Neural cell (in vitro differentiated cells): ENCODE data around the gene ROPN1. TPM values are rescaled to one million over a fixed set of nuclear protein-coding genes. Genes with fewer than 3 reads are reported as not detected.
"Not testable (repeated sequence)": the region's sequence is repeated elsewhere in the genome, so short reads cannot be mapped to it uniquely, and the experiment has no call there.

Experiments used
- H2AFZ ChIP-seq: fragments of 200-600, 300-800 bp; sonication (generic), shearing (Covaris generic); 2 replicates; pipeline ENCODE4 v1.6.0; 2014; ENCODE audit warnings: low read depth, mild to moderate bottlenecking, antibody characterized with exemption, low read length, moderate library complexity
- H3F3A ChIP-seq: fragments of 200-600 bp; shearing (Covaris generic); 2 replicates; pipeline ENCODE4 v1.6.1; 2016; ENCODE audit warnings: mild to moderate bottlenecking, moderate library complexity, mixed read lengths, antibody characterized with exemption, low read length; ENCODE audit not compliant: insufficient read depth, poor library complexity, severe bottlenecking
- H3K27ac ChIP-seq: fragments of 200-600, 300-800 bp; sonication (generic), shearing (Covaris generic); 2 replicates; pipeline ENCODE4 v1.5.1; 2014; ENCODE audit warnings: mild to moderate bottlenecking, low read length, moderate library complexity
- H3K27me3 ChIP-seq: fragments of 300-800, 200-600 bp; sonication (generic), shearing (Covaris generic); 2 replicates; pipeline ENCODE4 v1.6.0; 2014; ENCODE audit warnings: mild to moderate bottlenecking, low read depth, low read length, moderate library complexity; ENCODE audit not compliant: insufficient read depth
- H3K36me3 ChIP-seq: fragments of 300-800, 200-600 bp; sonication (generic), shearing (Covaris generic); 2 replicates; pipeline ENCODE4 v1.5.1; 2014; ENCODE audit warnings: mild to moderate bottlenecking, antibody characterized with exemption, low read length, moderate library complexity; ENCODE audit not compliant: insufficient read depth
- H3K4me2 ChIP-seq: fragments of 300-800, 200-600 bp; sonication (generic), shearing (Covaris generic); 2 replicates; pipeline ENCODE4 v1.6.0; 2014; ENCODE audit warnings: mild to moderate bottlenecking, low read length
- H3K4me3 ChIP-seq: fragments of 300-800, 200-600 bp; sonication (generic), shearing (Covaris generic); 2 replicates; pipeline ENCODE4 v1.5.1; 2014; ENCODE audit warnings: mild to moderate bottlenecking, low read length, moderate library complexity
- H3K79me2 ChIP-seq: fragments of 200-600 bp; shearing (Covaris generic); replicated peaks from 2 replicates; pipeline ENCODE4 v1.6.0; 2014; ENCODE audit warnings: mild to moderate bottlenecking, low read length, moderate library complexity; ENCODE audit not compliant: insufficient read depth
- H3K9ac ChIP-seq: fragments of 300-800, 200-600 bp; sonication (generic), shearing (Covaris generic); 2 replicates; pipeline ENCODE4 v1.6.1; 2016; ENCODE audit warnings: mild to moderate bottlenecking, low read length, mixed read lengths
- H3K9me2 ChIP-seq: fragments of 200-600 bp; shearing (Covaris generic); 2 replicates; pipeline ENCODE4 v1.6.1; 2016; ENCODE audit warnings: mild to moderate bottlenecking, low read length, mixed read lengths; ENCODE audit not compliant: insufficient read depth
- H3K9me3 ChIP-seq: fragments of 200-600, 300-800 bp; sonication (generic), shearing (Covaris generic); 2 replicates; pipeline ENCODE4 v1.6.1; 2016; ENCODE audit warnings: mild to moderate bottlenecking, mixed run types, low read length, moderate library complexity, mixed read lengths
- H4K20me1 ChIP-seq: fragments of 200-600 bp; shearing (Covaris generic); 2 replicates; pipeline ENCODE4 v1.6.1; 2016; ENCODE audit warnings: mild to moderate bottlenecking, mixed run types; ENCODE audit not compliant: insufficient read depth
- EP300 ChIP-seq: fragments of 450-650 bp; conservative IDR thresholded peaks from 2 replicates; pipeline ENCODE4 v1.6.1; 2014; ENCODE audit warnings: antibody characterized with exemption, mild to moderate bottlenecking, moderate library complexity; ENCODE audit not compliant: poor library complexity, severe bottlenecking
- EZH2 ChIP-seq: fragments of 200-600, 300-800 bp; shearing (Covaris generic), sonication (generic); IDR thresholded peaks from 2 replicates; pipeline ENCODE4 v1.6.1; 2014; ENCODE audit warnings: antibody characterized with exemption, low read length, borderline replicate concordance, mild to moderate bottlenecking; ENCODE audit not compliant: insufficient read depth, poor library complexity, severe bottlenecking
- MXI1 ChIP-seq: fragments of 450-650 bp; conservative IDR thresholded peaks from 2 replicates; pipeline ENCODE4 v1.6.1; 2014; ENCODE audit warnings: antibody characterized with exemption, mild to moderate bottlenecking; ENCODE audit not compliant: poor library complexity, severe bottlenecking
- POLR2AphosphoS5 ChIP-seq: IDR thresholded peaks from 2 replicates; pipeline ENCODE4 v1.6.1; 2012
- RAD21 ChIP-seq: fragments of 450-650 bp; conservative IDR thresholded peaks from 2 replicates; pipeline ENCODE4 v1.6.1; 2014; ENCODE audit warnings: antibody characterized with exemption, mild to moderate bottlenecking, moderate library complexity
- SMC3 ChIP-seq: fragments of 450-650 bp; conservative IDR thresholded peaks from 2 replicates; pipeline ENCODE4 v1.6.1; 2014; ENCODE audit warnings: antibody characterized with exemption, mild to moderate bottlenecking, moderate library complexity; ENCODE audit not compliant: poor library complexity
- TAF1 ChIP-seq: IDR thresholded peaks from 2 replicates; pipeline ENCODE4 v1.6.1; 2012; ENCODE audit warnings: low read depth
- polyA plus RNA-seq: library from polyadenylated mRNA; depleted of rRNA; stranded (reverse); fragments of >200 nt; gene quantifications from 2 replicates; pipeline ENCODE4 v1.2.3, GENCODE V29; 2014
- TF ChIP-seq, protein P1 (sequence below): fragments of 450-650 bp; IDR thresholded peaks from 2 replicates; pipeline ENCODE4 v1.5.1; 2014; ENCODE audit warnings: antibody characterized with exemption, mild to moderate bottlenecking, moderate library complexity; ENCODE audit not compliant: poor library complexity, severe bottlenecking
- TF ChIP-seq, protein P2 (sequence below): IDR thresholded peaks from 2 replicates; pipeline ENCODE4 v1.6.1; 2012; ENCODE audit warnings: borderline replicate concordance

Gene ROPN1
- polyA plus RNA-seq, 1 donor from 2014 or later, result not detected

DNA sequence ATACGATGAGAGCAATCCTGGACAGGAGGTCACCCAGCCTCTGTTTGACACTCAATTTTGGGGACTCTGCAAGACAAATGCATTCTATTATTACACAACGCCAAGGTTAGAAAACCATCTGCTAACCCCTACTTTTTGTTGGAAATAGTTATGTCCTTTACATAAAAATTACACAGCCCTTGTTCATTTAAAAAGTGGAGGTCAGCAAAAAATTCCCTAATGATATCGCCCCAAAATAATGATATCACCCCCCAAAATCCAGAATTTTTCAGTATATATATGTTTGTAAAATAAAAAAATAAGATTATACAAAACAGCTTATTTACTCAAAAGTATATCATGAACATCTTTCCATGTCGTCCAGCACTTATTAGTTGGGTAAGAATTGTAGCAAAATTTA lies 11.4 kb downstream of the ROPN1 start:
- H3K9ac ChIP-seq, result no peak overlapping the region
- H4K20me1 ChIP-seq, result no peaks in the 10 kb centered on the region
- no peaks in the 10 kb centered on the region for H3F3A ChIP-seq
- no peaks in the 10 kb centered on the region for H3K79me2 ChIP-seq
- no peak overlapping the region for H3K4me2 ChIP-seq
- H2AFZ ChIP-seq, result no peak overlapping the region
- no peaks in the 10 kb centered on the region for H3K9me3 ChIP-seq
- TF ChIP-seq MXI1 (no peak), POLR2AphosphoS5 (no peak), EP300 (no peak), SMC3 (no peak), RAD21 (no peak), EZH2 (no peak), TAF1 (no peak)
- TF ChIP-seq, protein P1, sequence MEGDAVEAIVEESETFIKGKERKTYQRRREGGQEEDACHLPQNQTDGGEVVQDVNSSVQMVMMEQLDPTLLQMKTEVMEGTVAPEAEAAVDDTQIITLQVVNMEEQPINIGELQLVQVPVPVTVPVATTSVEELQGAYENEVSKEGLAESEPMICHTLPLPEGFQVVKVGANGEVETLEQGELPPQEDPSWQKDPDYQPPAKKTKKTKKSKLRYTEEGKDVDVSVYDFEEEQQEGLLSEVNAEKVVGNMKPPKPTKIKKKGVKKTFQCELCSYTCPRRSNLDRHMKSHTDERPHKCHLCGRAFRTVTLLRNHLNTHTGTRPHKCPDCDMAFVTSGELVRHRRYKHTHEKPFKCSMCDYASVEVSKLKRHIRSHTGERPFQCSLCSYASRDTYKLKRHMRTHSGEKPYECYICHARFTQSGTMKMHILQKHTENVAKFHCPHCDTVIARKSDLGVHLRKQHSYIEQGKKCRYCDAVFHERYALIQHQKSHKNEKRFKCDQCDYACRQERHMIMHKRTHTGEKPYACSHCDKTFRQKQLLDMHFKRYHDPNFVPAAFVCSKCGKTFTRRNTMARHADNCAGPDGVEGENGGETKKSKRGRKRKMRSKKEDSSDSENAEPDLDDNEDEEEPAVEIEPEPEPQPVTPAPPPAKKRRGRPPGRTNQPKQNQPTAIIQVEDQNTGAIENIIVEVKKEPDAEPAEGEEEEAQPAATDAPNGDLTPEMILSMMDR, result no peak
- TF ChIP-seq, protein P2, sequence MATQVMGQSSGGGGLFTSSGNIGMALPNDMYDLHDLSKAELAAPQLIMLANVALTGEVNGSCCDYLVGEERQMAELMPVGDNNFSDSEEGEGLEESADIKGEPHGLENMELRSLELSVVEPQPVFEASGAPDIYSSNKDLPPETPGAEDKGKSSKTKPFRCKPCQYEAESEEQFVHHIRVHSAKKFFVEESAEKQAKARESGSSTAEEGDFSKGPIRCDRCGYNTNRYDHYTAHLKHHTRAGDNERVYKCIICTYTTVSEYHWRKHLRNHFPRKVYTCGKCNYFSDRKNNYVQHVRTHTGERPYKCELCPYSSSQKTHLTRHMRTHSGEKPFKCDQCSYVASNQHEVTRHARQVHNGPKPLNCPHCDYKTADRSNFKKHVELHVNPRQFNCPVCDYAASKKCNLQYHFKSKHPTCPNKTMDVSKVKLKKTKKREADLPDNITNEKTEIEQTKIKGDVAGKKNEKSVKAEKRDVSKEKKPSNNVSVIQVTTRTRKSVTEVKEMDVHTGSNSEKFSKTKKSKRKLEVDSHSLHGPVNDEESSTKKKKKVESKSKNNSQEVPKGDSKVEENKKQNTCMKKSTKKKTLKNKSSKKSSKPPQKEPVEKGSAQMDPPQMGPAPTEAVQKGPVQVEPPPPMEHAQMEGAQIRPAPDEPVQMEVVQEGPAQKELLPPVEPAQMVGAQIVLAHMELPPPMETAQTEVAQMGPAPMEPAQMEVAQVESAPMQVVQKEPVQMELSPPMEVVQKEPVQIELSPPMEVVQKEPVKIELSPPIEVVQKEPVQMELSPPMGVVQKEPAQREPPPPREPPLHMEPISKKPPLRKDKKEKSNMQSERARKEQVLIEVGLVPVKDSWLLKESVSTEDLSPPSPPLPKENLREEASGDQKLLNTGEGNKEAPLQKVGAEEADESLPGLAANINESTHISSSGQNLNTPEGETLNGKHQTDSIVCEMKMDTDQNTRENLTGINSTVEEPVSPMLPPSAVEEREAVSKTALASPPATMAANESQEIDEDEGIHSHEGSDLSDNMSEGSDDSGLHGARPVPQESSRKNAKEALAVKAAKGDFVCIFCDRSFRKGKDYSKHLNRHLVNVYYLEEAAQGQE, result no peak
- H3K36me3 ChIP-seq, result no peaks in the 10 kb centered on the region
- H3K4me3 ChIP-seq, result no peak overlapping the region
- H3K9me2 ChIP-seq, result no peaks in the 10 kb centered on the region
- H3K27me3 ChIP-seq, result no peaks in the 10 kb centered on the region
- H3K27ac ChIP-seq, result no peak overlapping the region

DNA sequence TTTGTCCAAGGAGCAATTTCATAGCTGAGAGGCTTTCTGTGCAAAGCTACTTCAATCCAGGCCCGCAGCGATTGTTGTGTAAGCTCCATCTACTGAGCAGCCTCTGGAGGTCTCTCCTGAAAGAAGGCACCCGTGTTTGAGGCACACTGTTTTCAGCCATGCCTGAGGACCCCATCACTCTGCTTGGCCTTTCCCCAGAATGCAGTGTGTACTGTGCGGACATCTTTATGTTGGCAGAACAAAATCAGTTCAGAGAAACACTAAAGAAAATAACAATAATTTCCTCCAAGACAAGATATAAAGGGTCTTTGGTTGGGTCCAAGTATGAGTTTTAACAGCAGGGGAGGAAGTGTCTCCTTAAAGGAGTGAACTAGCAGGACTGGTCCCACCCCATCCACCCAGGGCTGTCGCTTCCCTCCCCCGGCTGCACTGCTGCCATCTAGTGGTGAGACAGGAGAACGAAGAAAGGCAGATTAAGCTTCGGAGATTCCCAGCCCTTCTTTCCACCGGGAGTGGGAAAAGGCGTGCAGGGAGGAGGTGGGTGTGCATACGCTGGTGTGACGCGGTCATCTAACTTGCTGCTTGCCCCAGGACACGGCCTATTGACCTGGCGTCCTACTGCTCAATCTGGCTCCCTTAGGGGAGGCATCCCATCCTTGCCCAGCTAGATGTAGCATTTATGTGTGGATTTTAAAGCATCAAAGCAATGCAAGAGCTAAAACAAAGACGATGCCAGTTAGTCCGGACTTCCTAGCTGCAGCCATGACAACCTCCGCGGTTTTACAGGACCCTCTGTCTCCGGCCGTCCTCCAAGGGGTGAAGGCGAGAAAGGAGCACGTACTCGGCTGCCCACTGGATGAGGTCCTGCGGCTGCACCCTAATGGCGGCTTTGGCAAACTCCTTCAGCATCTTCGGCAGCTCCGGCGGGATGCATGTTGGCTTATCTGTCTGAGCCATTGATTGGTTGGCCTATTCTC lies 12.1 kb downstream of the ROPN1 start:
- not testable (repeated sequence) for H3K9me3 ChIP-seq
- peak; percentile 56 for TF ChIP-seq SMC3
- TF ChIP-seq, protein P1, result peak; percentile 68

DNA sequence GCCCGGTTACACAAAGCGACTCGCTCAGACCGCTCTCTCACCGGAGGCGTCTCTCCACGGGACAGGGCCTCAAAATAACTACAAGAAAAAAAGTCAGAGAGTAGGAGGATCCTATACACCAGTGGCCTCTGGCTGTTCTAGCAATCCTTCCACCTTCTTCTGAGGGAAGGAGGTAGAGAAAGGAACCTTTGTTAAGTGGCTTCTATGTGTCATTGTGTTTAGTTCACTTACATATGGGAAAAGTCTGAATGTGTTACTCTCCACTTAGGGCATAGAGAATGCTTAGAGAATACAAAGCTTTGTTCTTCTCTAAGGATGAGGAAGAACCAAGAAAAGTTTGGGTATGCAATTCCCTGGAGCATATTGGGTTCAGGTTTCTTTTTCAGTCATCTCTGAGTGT lies 15.0 kb downstream of the ROPN1 start:
- H3K4me2 ChIP-seq, H3F3A ChIP-seq, H3K9me2 ChIP-seq, H3K4me3 ChIP-seq, H3K27me3 ChIP-seq, H3K27ac ChIP-seq, H3K36me3 ChIP-seq, H3K9ac ChIP-seq, H3K9me3 ChIP-seq, H2AFZ ChIP-seq, H3K79me2 ChIP-seq, H4K20me1 ChIP-seq: not testable (repeated sequence)

More for the DNA sequence above, 12.1 kb downstream of the ROPN1 start:
- H2AFZ ChIP-seq, H3F3A ChIP-seq, H3K27me3 ChIP-seq, H3K36me3 ChIP-seq, H3K9ac ChIP-seq, H3K4me2 ChIP-seq, H3K27ac ChIP-seq, H3K9me2 ChIP-seq, H3K79me2 ChIP-seq, H4K20me1 ChIP-seq: not testable (repeated sequence)
- H3K4me3 ChIP-seq, result peak overlapping the region; percentile 25

DNA sequence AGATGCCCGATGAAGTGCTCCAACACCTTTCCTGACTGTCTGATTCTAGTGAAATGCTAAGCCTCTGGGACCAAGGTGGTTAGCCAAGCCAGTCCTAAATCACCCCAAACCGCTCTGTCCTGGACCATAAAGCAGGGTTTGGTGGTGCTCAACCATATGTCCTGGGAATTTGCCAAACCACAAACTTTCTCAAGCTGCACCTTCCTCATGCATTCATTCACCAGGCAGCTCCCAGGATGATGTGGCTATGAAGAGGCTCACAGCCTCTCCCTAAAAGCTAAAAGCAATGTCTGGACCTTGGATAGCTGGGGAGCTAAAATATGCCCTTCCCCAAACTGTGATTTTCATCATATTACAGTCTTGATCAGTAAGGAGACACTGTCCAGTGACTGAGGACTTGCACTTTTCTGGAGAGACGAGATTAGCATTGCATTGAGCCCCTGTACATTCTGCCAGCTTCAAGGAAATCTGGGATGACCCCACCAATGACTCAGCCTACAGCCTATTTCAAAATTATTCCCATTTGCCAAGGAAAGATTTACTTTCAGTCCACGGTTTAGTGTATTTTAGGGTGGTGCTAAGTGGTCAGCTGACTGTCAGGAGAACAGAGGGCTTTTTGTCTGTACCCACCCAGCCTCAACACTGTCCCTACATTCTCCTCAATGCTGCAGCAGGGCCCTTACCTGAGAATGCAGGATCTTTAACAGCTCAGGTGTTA lies 15.6 kb downstream of the ROPN1 start:
- not testable (repeated sequence) for H3K9me3 ChIP-seq, H3K27me3 ChIP-seq, H3K27ac ChIP-seq, H3K79me2 ChIP-seq, H3F3A ChIP-seq, H4K20me1 ChIP-seq, H3K4me3 ChIP-seq, H3K36me3 ChIP-seq, H3K9me2 ChIP-seq, H2AFZ ChIP-seq, H3K4me2 ChIP-seq, H3K9ac ChIP-seq
